ENCODE data around the gene SGPL1. TPM values are rescaled to one million over a fixed set of nuclear protein-coding genes. Genes with fewer than 3 reads are reported as not detected.
"Not testable (repeated sequence)": the region's sequence is repeated elsewhere in the genome, so short reads cannot be mapped to it uniquely, and the experiment has no call there.

Gene SGPL1
- total RNA-seq, 1 donor from 2014 or later: 13.1 TPM

DNA sequence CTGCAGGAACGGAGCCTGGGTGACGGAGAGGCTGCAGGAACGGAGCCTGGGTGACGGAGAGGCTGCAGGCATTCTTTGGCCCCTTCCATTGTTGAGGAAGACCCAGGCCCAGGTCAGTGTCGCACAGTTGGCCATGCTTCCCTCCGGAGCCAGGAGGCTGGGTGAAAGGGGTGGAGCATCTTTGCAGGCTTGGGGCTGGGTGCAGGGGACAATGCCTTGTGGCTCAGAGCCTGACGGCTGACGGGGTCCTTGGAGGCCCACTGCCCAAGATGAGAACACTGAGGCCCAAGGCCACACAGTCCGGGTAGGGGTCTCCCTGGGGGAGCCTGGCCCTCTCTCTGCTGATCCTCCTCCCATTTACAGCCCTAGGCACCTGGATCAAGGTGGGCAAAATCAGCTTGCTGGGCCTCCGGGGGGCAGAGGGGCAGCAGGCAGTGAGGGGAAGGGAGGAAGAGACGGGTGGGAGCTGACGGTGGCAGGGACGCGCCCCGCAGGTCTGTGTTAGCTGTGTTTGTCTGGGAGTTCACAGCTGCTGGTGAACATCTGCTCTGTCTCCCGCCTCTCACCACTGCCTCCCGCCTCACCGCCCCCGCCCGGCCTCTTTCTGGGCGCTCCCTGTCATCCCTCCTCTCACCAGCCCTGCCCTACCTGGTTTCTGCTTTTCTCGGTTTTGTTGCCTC is 103.2 kb downstream of the SGPL1 start:
- DNase-seq (ENCODE audit: low read depth, low spot score): no peak

GRCh38 chr10:70919906-70920305 is 104.2 kb downstream of the SGPL1 start:
- not testable (repeated sequence) for DNase-seq (ENCODE audit: low read depth, low spot score)

DNA sequence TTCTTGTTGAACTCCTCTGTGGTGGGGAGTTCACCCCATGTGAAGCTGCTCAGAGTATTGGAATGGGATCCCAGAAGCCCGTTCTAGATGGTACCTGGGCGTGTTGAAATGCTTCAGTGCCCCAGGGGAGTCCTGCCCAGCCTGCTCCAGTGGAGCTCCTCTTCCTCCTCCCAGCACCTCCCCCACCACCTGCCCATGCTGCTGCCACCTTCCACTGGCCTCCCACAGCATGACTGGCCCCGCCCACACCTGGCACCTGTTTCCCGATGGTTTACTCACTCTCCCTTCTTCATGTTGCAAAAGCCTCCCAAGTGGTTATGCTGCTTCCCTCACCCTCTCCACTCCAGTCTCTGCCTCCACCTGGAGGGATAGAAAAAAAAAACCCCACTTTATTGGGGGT is 104.8 kb downstream of the SGPL1 start:
- DNase-seq (ENCODE audit: low read depth, low spot score): no peak

GRCh38 chr10:70921285-70921684 is 105.5 kb downstream of the SGPL1 start:
- DNase-seq (ENCODE audit: low read depth, low spot score): no peak

- no peak for DNase-seq (ENCODE audit: low read depth, low spot score)
Measured at GRCh38 chr10:70923696-70924095, 107.9 kb downstream of the SGPL1 start.

GRCh38 chr10:70925377-70926225 is 109.9 kb downstream of the SGPL1 start:
- no peak for DNase-seq (ENCODE audit: low read depth, low spot score)

DNA sequence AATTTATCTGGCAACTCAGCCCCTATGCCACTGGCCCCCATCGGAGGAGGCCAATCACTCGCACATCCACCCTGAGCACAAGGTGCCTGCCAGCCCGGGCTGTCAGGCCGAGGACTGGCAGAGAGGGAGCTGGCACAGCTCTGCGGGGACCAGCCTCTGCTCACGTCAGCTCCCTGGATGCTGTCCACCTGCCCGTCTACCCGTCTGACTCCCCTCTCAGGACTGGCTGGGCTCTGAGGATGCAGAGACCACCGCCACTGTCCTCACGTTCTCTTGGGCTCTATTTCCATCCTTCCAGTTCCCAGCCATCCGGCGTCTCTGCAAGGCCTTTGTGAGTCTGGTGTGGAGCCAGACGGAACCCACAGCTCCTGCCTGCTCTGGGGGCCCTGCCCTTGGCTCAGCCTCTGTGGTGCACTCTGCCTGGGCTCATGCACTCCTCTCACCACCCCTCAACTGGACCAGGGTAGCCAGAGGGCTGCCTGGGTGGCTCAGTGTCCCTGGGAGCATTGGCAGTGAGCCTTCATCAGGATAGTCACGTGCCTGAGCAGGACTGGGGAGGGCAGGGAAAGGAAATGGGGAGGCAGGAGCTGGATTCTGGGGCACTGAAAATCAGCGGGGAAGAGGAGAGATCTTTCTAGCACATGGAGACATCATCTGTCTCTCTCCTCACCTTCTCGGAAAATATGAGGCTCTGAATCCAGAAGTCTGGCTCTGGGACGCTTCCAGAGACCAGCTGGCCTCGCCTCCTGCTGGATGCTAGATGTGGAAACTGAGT is 110.7 kb downstream of the SGPL1 start:
- no peak for DNase-seq (ENCODE audit: low read depth, low spot score)

DNA sequence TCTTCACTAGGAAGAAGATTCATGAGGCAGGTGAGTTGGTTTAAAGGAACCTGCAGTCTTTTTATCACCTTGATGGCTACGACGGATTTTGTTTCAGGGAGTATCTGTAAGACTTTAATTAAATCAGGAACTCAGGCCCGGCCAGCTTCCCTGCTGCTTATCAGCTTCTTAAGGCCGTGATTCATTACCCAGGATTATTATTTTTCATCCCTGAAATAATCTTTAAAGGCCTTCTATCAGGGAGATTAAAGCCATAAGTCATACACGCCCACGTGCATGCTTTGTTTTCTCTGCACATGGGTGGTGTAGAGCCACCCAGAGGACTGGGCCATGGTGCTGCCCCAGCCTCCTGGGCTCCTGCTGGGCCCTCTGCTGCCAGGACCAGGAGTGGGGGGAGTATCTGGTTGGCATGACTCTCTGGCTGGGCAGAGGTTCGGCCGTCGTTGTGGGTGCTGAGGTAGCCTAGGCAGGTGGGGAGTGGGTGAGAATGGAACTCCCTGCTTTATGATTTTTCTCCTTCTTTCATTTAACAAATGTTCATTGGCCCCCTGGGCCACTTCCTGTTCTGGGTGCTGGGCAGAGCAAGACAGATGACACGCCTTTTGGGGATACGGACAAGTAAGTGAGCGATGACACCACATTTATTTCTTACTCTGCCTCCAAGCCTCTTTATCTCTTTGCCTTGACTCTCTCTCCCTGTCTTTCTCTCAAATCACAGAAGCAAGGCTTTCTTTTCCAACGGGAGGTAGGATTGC is 111.6 kb downstream of the SGPL1 start:
- DNase-seq (ENCODE audit: low read depth, low spot score): no peak

GRCh38 chr10:70928140-70928539 is 112.4 kb downstream of the SGPL1 start:
- no peak for DNase-seq (ENCODE audit: low read depth, low spot score)

DNA sequence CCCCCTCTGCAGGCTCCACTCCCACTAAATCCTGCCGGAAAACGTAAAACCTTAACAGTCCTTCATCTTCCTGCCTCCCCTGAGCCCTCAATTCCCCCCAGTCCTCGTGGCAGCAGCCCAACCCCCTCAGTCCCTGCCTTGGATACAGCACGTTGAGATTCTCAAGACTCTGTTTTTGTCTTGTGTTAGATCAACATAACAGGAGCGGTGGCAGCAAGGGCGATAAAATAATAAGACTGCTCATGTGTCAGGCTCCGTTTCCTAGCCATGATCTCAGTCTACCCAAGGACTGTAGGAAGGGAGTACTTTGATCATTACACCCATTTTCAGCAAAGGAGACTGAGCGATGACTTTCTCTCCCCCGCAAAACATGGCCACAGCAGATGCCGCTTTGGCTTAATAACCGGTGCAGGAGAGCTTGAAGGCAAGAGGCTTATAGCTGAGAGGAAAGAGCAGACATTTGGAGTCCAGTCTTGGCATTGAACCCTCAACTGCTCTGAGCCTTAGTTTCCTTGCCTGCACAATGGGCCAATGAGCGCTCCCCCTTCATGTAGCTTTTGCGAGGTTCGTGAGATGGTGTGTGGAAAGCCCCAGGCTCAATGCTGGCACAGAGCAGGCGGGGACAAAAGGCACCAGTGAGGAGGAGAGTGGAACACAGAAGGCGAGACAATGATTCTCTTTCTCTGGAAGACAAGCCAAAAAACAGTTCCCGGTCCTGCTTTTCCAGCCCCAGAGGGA is 114.7 kb downstream of the SGPL1 start:
- no peak for DNase-seq (ENCODE audit: low read depth, low spot score)

Other genes starting within 250 kb of the SGPL1 start
- gene PRF1, start 213.2 kb upstream of the SGPL1 start, total RNA-seq: not detected in 2 replicates
- under 0.01 TPM in 1 of 2 replicates, not detected in the other for gene ADAMTS14, start 143.4 kb upstream of the SGPL1 start, total RNA-seq
- gene TBATA, start 30.6 kb upstream of the SGPL1 start, total RNA-seq: not detected in 2 replicates
- 54.6 and 82.2 TPM in 2 replicates for gene PCBD1, start 72.6 kb downstream of the SGPL1 start, total RNA-seq